Liver (tissue), 9 donors: ENCODE data around the gene GCGR. TPM values are rescaled to one million over a fixed set of nuclear protein-coding genes. Genes with fewer than 3 reads are reported as not detected.
A peak's percentile ranks its signal among the peaks of the same experiment; 100 is the strongest.

Experiments used
- DNase-seq: peaks from one replicate; pipeline ENCODE4 v3.0.0-alpha.2; 2017; ENCODE audit warnings: low spot score
- H3K27ac ChIP-seq, 2 donors: one replicate each; pipeline ENCODE4 v1.7.0; 2013; ENCODE audit warnings: inconsistent platforms in 2 of 2, low read length in 2 of 2, control low read depth in 1 of 2, low read depth in 1 of 2, mild to moderate bottlenecking in 1 of 2
- H3K27me3 ChIP-seq, 4 donors: one replicate each; pipeline versions ENCODE4 v1.6.1 to v1.7.0; 2013; ENCODE audit warnings: low read length in 3 of 4, inconsistent platforms in 1 of 4, mild to moderate bottlenecking in 1 of 4, moderate library complexity in 1 of 4; ENCODE audit not compliant: control insufficient read depth in 4 of 4, insufficient read depth in 4 of 4
- H3K36me3 ChIP-seq, 4 donors: one replicate each; pipeline versions ENCODE4 v1.6.1 to v1.7.0; 2013; ENCODE audit warnings: low read length in 3 of 4, mild to moderate bottlenecking in 3 of 4, low read depth in 1 of 4, moderate library complexity in 1 of 4; ENCODE audit not compliant: control insufficient read depth in 4 of 4, insufficient read depth in 3 of 4
- H3K4me1 ChIP-seq, 4 donors: one replicate each; pipeline versions ENCODE4 v1.6.1 to v1.7.0; 2013; ENCODE audit warnings: low read length in 3 of 4, mild to moderate bottlenecking in 3 of 4, moderate library complexity in 1 of 4; ENCODE audit not compliant: control insufficient read depth in 4 of 4, insufficient read depth in 4 of 4
- H3K4me3 ChIP-seq, 3 donors: one replicate each; pipeline versions ENCODE4 v1.6.1 to v1.7.0; 2013; ENCODE audit warnings: low read length in 3 of 3, control low read depth in 1 of 3, low read depth in 1 of 3, mild to moderate bottlenecking in 1 of 3
- H3K9ac ChIP-seq, 2 donors: one replicate each; pipeline ENCODE4 v1.7.0; 2013; ENCODE audit warnings: low read length in 2 of 2, mild to moderate bottlenecking in 2 of 2, moderate library complexity in 2 of 2, control low read depth in 1 of 2, low read depth in 1 of 2
- H3K9me3 ChIP-seq, 4 donors: one replicate each; pipeline versions ENCODE4 v1.6.1 to v1.7.0; 2013; ENCODE audit warnings: low read length in 3 of 4; ENCODE audit not compliant: control insufficient read depth in 4 of 4
- EGR1 ChIP-seq, 2 donors: IDR thresholded peaks; 2 replicates each; pipeline ENCODE4 v1.6.1; 2016 to 2018; ENCODE audit warnings: antibody characterized with exemption in 2 of 2, low read depth in 2 of 2
- FOXA1 ChIP-seq: IDR thresholded peaks from 2 replicates; pipeline ENCODE4 v1.6.1; 2016; ENCODE audit warnings: antibody characterized with exemption
- FOXA2 ChIP-seq: IDR thresholded peaks from 2 replicates; pipeline ENCODE4 v1.6.1; 2016; ENCODE audit warnings: antibody characterized with exemption
- GABPA ChIP-seq, 2 donors: IDR thresholded peaks in 1 of 2; conservative IDR thresholded peaks in 1 of 2; 2 replicates each; pipeline ENCODE4 v1.6.1; 2016; ENCODE audit warnings: antibody characterized with exemption in 2 of 2, mild to moderate bottlenecking in 1 of 2, moderate library complexity in 1 of 2
- HNF4A ChIP-seq, 2 donors: conservative IDR thresholded peaks; 2 replicates each; pipeline ENCODE4 v1.6.1; 2016; ENCODE audit warnings: antibody characterized with exemption in 2 of 2, mild to moderate bottlenecking in 2 of 2
- HNF4G ChIP-seq: IDR thresholded peaks from 2 replicates; pipeline ENCODE4 v1.6.1; 2016; ENCODE audit warnings: antibody characterized with exemption
- JUND ChIP-seq, 2 donors: IDR thresholded peaks; 2 replicates each; pipeline ENCODE4 v1.6.1; 2016; ENCODE audit warnings: antibody characterized with exemption in 2 of 2
- NR2F2 ChIP-seq: IDR thresholded peaks from 2 replicates; pipeline ENCODE4 v1.6.1; 2016; ENCODE audit warnings: antibody characterized with exemption
- RAD21 ChIP-seq, 2 donors: IDR thresholded peaks; 2 replicates each; pipeline ENCODE4 v1.6.1; 2016; ENCODE audit warnings: antibody characterized with exemption in 2 of 2, mild to moderate bottlenecking in 2 of 2
- RXRA ChIP-seq, 2 donors: IDR thresholded peaks; 2 replicates each; pipeline ENCODE4 v1.6.1; 2017 to 2018; ENCODE audit warnings: antibody characterized with exemption in 2 of 2, mild to moderate bottlenecking in 1 of 2
- SP1 ChIP-seq: IDR thresholded peaks from 2 replicates; pipeline ENCODE4 v1.6.1; 2018; ENCODE audit warnings: antibody characterized with exemption, mild to moderate bottlenecking
- TAF1 ChIP-seq: conservative IDR thresholded peaks from 2 replicates; pipeline ENCODE4 v1.6.1; 2016; ENCODE audit warnings: antibody characterized with exemption, mild to moderate bottlenecking
- YY1 ChIP-seq: IDR thresholded peaks from 2 replicates; pipeline ENCODE4 v1.6.1; 2016; ENCODE audit warnings: antibody characterized with exemption, mild to moderate bottlenecking
- WGBS: extraction: QIAGEN DNeasy Blood & Tissue Kit; methylation state at CpG from one replicate; pipeline ENCODE4 v1.1.7; 2013; 5-methylcytosine and 5-hydroxymethylcytosine counted together
- polyA plus RNA-seq, 2 donors: library from polyadenylated mRNA; stranded (reverse) in 1 of 2; unstranded in 1 of 2; fragments of 200-250 nt in 1 of 2; fragments of >200 nt in 1 of 2; fragmentation: Nextera tagmentation in 1 of 2; extraction: Ambion mirVana in 1 of 2; gene quantifications; one replicate each; pipeline versions ENCODE4 v1.2.1 to v1.2.3, GENCODE V29; 2013 to 2015
- total RNA-seq, 2 donors: library from RNA; depleted of rRNA; stranded (reverse); fragments of >200 nt; gene quantifications; one replicate each; pipeline ENCODE4 v1.2.3, GENCODE V29; 2014
- TF ChIP-seq, protein P1 (sequence below): IDR thresholded peaks from 2 replicates; pipeline ENCODE4 v1.6.1; 2016; ENCODE audit warnings: antibody characterized with exemption
- TF ChIP-seq, protein P2 (sequence below): IDR thresholded peaks from 2 replicates; pipeline ENCODE4 v1.6.1; 2016; ENCODE audit warnings: antibody characterized with exemption
- TF ChIP-seq, protein P3 (sequence below): IDR thresholded peaks from 2 replicates; pipeline ENCODE4 v1.6.1; 2016; ENCODE audit warnings: antibody characterized with exemption
- TF ChIP-seq, protein P4 (sequence below): fragments of 150-350 bp; IDR thresholded peaks from 2 replicates; pipeline ENCODE4 v1.5.1; 2017; ENCODE audit warnings: improper control_type of control experiment, low read depth, low read length; ENCODE audit not compliant: missing input control
- TF ChIP-seq, protein P5 (sequence below): IDR thresholded peaks from 2 replicates; pipeline ENCODE4 v1.6.1; 2016; ENCODE audit warnings: antibody characterized with exemption, mild to moderate bottlenecking
- donor health status: healthy.
- donor health status: healthy.
- donor health status: healthy.
- donor health status: healthy.
- donor health status: healthy.

GCGR gene
- total and polyA plus RNA-seq, 4 donors: 20.7 to 72.0 (median 48.9) TPM

DNA sequence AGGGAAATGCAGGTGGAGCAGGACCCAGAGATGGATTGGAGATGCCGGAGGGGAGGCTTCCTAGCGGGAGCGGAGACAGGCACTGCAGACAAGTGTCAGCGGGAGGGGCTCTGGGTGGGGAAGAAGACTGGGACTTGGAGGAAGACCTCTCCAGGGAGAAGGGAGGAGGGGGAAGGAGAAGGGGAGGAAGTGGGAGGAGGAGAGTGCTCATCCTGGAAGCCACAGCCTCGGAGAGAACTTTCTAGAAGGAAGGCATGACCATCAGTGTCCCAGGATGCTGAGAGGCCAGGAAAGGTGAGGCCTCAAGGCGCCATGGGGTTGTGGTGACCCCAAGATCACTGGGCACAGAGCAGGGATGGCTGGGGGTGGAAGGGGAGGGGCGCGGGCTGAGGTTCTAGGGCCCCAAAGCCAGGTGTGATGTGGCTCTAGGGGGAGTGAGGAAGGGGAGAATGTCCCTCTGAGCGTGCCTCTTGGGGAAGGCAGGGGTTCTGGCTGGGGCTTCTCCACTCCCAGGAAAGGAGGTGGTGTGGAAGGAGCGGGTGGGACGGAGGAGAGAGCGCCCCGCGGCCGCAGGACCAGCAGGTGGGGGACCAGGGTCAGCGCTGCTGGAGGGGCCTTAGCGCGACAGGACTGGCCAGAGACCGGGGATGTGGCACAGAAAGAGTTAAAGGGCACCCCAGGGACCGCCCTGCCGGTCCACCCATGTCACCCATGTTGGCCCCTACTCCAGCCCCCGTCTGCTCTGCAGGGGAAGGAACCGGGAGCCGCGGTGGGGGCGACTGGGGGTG lies 900 bp upstream of the GCGR start:
- Histone ChIP-seq H3K27ac (no peak overlapping the region), H3K36me3 (no peaks in the 10 kb centered on the region), H3K4me3 (peak overlapping the region in 1 of 3 donors; percentile 90), H3K9me3 (no peaks in the 10 kb centered on the region), H3K27me3 (peaks cover 0 to 2% (median 0%) of the 10 kb centered on the region in 4 donors), H3K4me1 (peaks cover 14 to 26% (median 21%) of the 10 kb centered on the region in 4 donors), H3K9ac (no peak overlapping the region)
- TF ChIP-seq YY1 (no peak), RXRA (IDR thresholded peaks at IDR 0.05) (no peak), RAD21 (IDR thresholded peaks at IDR 0.05) (no peak), JUND (IDR thresholded peaks at IDR 0.05) (no peak), HNF4A (conservative IDR thresholded peaks at IDR 0.05) (no peak)
- TF ChIP-seq, protein P1, sequence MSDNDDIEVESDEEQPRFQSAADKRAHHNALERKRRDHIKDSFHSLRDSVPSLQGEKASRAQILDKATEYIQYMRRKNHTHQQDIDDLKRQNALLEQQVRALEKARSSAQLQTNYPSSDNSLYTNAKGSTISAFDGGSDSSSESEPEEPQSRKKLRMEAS: no peak
- no peak for DNase-seq
- WGBS: 58% methylated on average over 26 of the region's 26 CpGs

DNA sequence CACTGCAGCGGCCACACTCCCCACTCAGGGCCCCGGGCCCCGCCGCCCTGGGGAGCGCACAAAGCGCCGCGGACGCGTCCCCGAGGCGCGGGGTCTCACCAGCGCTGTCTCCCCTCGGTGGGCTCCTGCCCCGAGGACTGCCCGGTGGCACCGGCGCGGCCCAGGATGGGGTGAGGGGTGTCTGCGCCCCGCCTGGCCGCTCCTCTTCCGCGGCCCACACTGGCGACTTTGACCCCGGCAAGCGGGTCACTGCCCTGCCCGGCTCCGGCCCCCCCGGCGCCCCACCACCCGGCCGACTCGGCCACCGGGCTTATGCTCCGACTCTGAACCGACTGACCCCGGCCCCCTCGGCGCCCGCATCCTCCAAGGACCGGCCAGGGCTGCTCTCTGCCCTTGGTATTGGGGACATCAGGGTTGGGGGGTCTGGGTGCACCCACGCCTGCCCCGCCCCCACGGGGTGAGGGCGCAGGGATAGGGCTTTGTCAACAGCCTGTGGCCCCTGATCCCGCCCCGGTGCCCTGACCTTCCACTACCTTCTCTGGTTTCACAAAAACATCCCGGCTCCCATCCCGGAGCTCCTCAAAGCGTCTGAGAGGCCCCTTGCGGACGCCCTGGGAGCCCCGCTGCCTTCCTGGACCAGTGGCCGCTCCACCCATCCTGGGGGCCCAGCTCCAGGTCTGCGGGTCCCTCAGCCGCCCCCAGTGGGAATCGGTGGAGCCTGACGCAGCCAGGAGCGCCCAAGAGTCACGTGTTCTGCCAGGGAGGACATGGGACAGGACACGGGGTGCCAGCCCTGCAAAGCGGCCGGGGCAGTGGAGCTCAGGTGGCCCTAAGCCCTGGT lies 829 bp downstream of the GCGR start:
- whole genome bisulfite sequencing: 2% methylated on average over 65 of the region's 65 CpGs
- Histone ChIP-seq H3K9ac (peak overlapping the region in 1 of 2 donors; percentile 7), H3K4me3 (peak overlapping the region; percentile 66 to 90 (median 75)), H3K27ac (peak overlapping the region; percentile 78 to 80), H3K27me3 (peaks cover 0 to 2% (median 0%) of the 10 kb centered on the region in 4 donors), H3K4me1 (peaks cover 14 to 26% (median 23%) of the 10 kb centered on the region in 4 donors), H3K9me3 (no peaks in the 10 kb centered on the region), H3K36me3 (peaks cover 0 to 3% (median 3%) of the 10 kb centered on the region in 4 donors)
- TF ChIP-seq RAD21 (IDR thresholded peaks at IDR 0.05) (no peak), NR2F2 (peak; percentile 38), TAF1 (no peak), HNF4G (no peak), FOXA1 (no peak), YY1 (no peak), JUND (IDR thresholded peaks at IDR 0.05) (no peak), GABPA (IDR thresholded peaks at IDR 0.05 in 1 of 2, conservative IDR thresholded peaks at IDR 0.05 in 1 of 2) (no peak), EGR1 (IDR thresholded peaks at IDR 0.05; ENCODE audit: low read depth in 2 of 2) (no peak), RXRA (IDR thresholded peaks at IDR 0.05) (peak; percentile 69 to 70), HNF4A (conservative IDR thresholded peaks at IDR 0.05) (peak; percentile 74 to 81), SP1 (peak; percentile 44), FOXA2 (peak; percentile 11)
- TF ChIP-seq, protein P2, sequence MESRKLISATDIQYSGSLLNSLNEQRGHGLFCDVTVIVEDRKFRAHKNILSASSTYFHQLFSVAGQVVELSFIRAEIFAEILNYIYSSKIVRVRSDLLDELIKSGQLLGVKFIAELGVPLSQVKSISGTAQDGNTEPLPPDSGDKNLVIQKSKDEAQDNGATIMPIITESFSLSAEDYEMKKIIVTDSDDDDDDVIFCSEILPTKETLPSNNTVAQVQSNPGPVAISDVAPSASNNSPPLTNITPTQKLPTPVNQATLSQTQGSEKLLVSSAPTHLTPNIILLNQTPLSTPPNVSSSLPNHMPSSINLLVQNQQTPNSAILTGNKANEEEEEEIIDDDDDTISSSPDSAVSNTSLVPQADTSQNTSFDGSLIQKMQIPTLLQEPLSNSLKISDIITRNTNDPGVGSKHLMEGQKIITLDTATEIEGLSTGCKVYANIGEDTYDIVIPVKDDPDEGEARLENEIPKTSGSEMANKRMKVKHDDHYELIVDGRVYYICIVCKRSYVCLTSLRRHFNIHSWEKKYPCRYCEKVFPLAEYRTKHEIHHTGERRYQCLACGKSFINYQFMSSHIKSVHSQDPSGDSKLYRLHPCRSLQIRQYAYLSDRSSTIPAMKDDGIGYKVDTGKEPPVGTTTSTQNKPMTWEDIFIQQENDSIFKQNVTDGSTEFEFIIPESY: no peak
- TF ChIP-seq, protein P3, sequence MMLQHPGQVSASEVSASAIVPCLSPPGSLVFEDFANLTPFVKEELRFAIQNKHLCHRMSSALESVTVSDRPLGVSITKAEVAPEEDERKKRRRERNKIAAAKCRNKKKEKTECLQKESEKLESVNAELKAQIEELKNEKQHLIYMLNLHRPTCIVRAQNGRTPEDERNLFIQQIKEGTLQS: no peak
- TF ChIP-seq, protein P4, sequence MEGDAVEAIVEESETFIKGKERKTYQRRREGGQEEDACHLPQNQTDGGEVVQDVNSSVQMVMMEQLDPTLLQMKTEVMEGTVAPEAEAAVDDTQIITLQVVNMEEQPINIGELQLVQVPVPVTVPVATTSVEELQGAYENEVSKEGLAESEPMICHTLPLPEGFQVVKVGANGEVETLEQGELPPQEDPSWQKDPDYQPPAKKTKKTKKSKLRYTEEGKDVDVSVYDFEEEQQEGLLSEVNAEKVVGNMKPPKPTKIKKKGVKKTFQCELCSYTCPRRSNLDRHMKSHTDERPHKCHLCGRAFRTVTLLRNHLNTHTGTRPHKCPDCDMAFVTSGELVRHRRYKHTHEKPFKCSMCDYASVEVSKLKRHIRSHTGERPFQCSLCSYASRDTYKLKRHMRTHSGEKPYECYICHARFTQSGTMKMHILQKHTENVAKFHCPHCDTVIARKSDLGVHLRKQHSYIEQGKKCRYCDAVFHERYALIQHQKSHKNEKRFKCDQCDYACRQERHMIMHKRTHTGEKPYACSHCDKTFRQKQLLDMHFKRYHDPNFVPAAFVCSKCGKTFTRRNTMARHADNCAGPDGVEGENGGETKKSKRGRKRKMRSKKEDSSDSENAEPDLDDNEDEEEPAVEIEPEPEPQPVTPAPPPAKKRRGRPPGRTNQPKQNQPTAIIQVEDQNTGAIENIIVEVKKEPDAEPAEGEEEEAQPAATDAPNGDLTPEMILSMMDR: no peak
- TF ChIP-seq, protein P5, sequence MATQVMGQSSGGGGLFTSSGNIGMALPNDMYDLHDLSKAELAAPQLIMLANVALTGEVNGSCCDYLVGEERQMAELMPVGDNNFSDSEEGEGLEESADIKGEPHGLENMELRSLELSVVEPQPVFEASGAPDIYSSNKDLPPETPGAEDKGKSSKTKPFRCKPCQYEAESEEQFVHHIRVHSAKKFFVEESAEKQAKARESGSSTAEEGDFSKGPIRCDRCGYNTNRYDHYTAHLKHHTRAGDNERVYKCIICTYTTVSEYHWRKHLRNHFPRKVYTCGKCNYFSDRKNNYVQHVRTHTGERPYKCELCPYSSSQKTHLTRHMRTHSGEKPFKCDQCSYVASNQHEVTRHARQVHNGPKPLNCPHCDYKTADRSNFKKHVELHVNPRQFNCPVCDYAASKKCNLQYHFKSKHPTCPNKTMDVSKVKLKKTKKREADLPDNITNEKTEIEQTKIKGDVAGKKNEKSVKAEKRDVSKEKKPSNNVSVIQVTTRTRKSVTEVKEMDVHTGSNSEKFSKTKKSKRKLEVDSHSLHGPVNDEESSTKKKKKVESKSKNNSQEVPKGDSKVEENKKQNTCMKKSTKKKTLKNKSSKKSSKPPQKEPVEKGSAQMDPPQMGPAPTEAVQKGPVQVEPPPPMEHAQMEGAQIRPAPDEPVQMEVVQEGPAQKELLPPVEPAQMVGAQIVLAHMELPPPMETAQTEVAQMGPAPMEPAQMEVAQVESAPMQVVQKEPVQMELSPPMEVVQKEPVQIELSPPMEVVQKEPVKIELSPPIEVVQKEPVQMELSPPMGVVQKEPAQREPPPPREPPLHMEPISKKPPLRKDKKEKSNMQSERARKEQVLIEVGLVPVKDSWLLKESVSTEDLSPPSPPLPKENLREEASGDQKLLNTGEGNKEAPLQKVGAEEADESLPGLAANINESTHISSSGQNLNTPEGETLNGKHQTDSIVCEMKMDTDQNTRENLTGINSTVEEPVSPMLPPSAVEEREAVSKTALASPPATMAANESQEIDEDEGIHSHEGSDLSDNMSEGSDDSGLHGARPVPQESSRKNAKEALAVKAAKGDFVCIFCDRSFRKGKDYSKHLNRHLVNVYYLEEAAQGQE: no peak
- TF ChIP-seq, protein P1: no peak
- DNase-seq: no peak
